ENCODE results near the gene SPTBN2. TPM values are rescaled to one million over a fixed set of nuclear protein-coding genes. Genes with fewer than 3 reads are reported as not detected.

The SPTBN2 gene
- total and polyA plus RNA-seq, 2 donors (not counting 3 experiments of a cell fraction or from before 2014, with no cell fraction given), result 3.8 to 19.8 TPM

DNA sequence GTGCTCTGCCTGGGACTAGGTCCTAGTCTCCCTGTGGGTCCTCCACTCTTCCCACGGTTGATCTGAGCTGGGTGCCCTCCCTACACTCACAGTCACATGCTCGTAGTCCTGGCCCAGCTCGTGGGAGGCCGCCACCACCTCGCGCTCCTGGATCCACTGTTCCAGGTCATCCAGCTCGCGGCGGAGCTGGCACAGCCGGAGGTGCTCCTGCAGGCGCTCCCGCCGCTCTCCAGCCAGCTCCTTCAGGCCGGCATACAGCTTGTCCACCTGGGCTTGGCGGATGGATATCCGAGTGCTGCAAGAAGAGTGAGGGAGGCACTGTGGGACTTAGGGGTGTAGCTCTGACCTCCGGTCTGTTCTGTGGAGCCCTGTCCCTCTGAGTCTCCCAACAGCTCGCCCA, 36.6 kb downstream of the SPTBN2 start:
- Histone ChIP-seq H3K4me1 (ENCODE audit: control insufficient read depth, extremely low read depth, insufficient read depth, low read length) (no peaks in the 10 kb centered on the region), H3K36me3 (ENCODE audit: control insufficient read depth in 2 of 2, extremely low read depth in 1 of 2, insufficient read depth in 2 of 2, low read length in 2 of 2) (no peaks in the 10 kb centered on the region), H3K4me2 (ENCODE audit: insufficient read depth, low read length) (no peak overlapping the region), H3K27ac (ENCODE audit: insufficient read depth, low read depth, low read length) (no peak overlapping the region), H3K9ac (replicated peaks; ENCODE audit: extremely low read depth, insufficient read depth, low read length) (no peak overlapping the region), H4K20me1 (replicated peaks; ENCODE audit: control insufficient read depth, extremely low read depth, insufficient read depth, low read length) (no peaks in the 10 kb centered on the region), H3K9me1 (replicated peaks; ENCODE audit: control insufficient read depth, extremely low read depth, insufficient read depth, low read length) (no peaks in the 10 kb centered on the region), H2AFZ (ENCODE audit: low read depth, low read length) (no peak overlapping the region), H3K4me3 (replicated peaks in 1 of 3; ENCODE audit: insufficient read depth in 1 of 3, low read depth in 1 of 3, low read length in 3 of 3) (no peak overlapping the region), H3K79me2 (ENCODE audit: control insufficient read depth, insufficient read depth, low read length) (no peaks in the 10 kb centered on the region), H3K27me3 (ENCODE audit: control insufficient read depth in 2 of 2, insufficient read depth in 2 of 2, low read length in 2 of 2) (no peaks in the 10 kb centered on the region), H3K9me3 (replicated peaks; ENCODE audit: control insufficient read depth, insufficient read depth, low read length) (no peaks in the 10 kb centered on the region)
- ChIA-PET CTCF (interaction anchor here (0.7 to 2.8 kb wide), 3 partner anchors 141 to 284 kb away, joined by 3 to 26 read pairs (median 10); no protein-coding TSS in a partner anchor), POLR2A (no interaction called here)
- BruUV-seq (replicated peaks), result no TSS peak
- TF ChIP-seq FOS (IDR thresholded peaks at IDR 0.05; ENCODE audit: borderline replicate concordance, insufficient read depth, low read length) (no peak), MYC (IDR thresholded peaks at IDR 0.05; ENCODE audit: low read depth, low read length) (no peak), JUN (IDR thresholded peaks at IDR 0.05; ENCODE audit: borderline replicate concordance, insufficient read depth, insufficient read length, low read depth) (no peak)
- TF ChIP-seq, protein P1, sequence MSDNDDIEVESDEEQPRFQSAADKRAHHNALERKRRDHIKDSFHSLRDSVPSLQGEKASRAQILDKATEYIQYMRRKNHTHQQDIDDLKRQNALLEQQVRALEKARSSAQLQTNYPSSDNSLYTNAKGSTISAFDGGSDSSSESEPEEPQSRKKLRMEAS (IDR thresholded peaks at IDR 0.05; ENCODE audit: insufficient read depth, insufficient read length), result no peak
- intact Hi-C loops (cut with micrococcal nuclease) (loop anchor here (5.0 kb wide), 1 partner anchor 55 kb away; no protein-coding TSS in a partner anchor), dilution Hi-C loops (cut with MboI; ENCODE audit: extremely low pct_ligation_motif_present, low sequenced_read_pairs) (no loop called here)
- FAIRE-seq, result no peak
- DNase-seq (ENCODE audit: low read depth, low spot score), result no peak

DNA sequence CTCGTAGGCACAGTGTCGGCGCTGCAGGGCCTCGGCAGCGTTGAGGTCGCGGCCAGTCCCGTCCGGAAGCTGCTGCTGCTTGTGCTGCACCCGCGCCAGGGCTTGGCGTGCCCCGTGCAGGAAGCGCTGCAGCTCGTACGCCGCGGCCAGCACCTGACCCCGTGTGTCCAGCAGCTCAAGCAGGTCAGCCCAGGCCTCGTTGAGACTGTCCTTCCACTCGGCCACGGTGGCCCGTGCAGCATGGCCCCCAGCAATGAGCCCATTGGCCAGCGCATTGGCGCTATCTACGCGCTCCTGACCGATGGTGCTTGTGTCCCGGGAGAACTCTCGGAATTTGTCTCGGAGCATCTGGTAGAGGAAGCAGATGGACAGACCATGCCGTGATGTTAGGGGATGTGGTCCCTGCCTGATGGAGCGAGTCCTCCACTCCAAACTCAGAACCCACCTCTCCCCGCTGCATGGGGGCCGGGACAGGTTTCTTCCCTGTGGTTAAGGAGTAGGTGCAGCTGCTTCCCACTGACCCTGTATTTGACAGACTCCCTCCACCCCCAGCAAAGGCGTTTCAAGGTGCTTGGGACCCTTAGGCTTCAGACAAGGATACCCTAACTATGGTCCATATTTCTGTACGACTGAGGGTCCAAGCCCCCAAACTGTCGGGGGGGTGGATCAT, 37.6 kb downstream of the SPTBN2 start:
- Histone ChIP-seq H3K9ac (replicated peaks; ENCODE audit: extremely low read depth, insufficient read depth, low read length) (no peak overlapping the region), H3K27ac (ENCODE audit: insufficient read depth, low read depth, low read length) (no peak overlapping the region), H4K20me1 (replicated peaks; ENCODE audit: control insufficient read depth, extremely low read depth, insufficient read depth, low read length) (no peaks in the 10 kb centered on the region), H2AFZ (ENCODE audit: low read depth, low read length) (no peak overlapping the region), H3K36me3 (ENCODE audit: control insufficient read depth in 2 of 2, extremely low read depth in 1 of 2, insufficient read depth in 2 of 2, low read length in 2 of 2) (no peaks in the 10 kb centered on the region), H3K9me1 (replicated peaks; ENCODE audit: control insufficient read depth, extremely low read depth, insufficient read depth, low read length) (no peaks in the 10 kb centered on the region), H3K79me2 (ENCODE audit: control insufficient read depth, insufficient read depth, low read length) (no peaks in the 10 kb centered on the region), H3K4me1 (ENCODE audit: control insufficient read depth, extremely low read depth, insufficient read depth, low read length) (no peaks in the 10 kb centered on the region), H3K4me3 (replicated peaks in 1 of 3; ENCODE audit: insufficient read depth in 1 of 3, low read depth in 1 of 3, low read length in 3 of 3) (no peak overlapping the region), H3K9me3 (replicated peaks; ENCODE audit: control insufficient read depth, insufficient read depth, low read length) (no peaks in the 10 kb centered on the region), H3K27me3 (ENCODE audit: control insufficient read depth in 2 of 2, insufficient read depth in 2 of 2, low read length in 2 of 2) (no peaks in the 10 kb centered on the region), H3K4me2 (ENCODE audit: insufficient read depth, low read length) (no peak overlapping the region)
- dilution Hi-C loops (cut with MboI; ENCODE audit: extremely low pct_ligation_motif_present, low sequenced_read_pairs) (no loop called here), intact Hi-C loops (cut with micrococcal nuclease) (loop anchor here (5.0 kb wide), 1 partner anchor 56 kb away; no protein-coding TSS in a partner anchor)
- CTCF ChIA-PET, result interaction anchor here (1.2 to 2.4 kb wide), 2 partner anchors 13 to 285 kb away, joined by 5 to 10 read pairs; no protein-coding TSS in a partner anchor
- TF ChIP-seq FOS (IDR thresholded peaks at IDR 0.05; ENCODE audit: borderline replicate concordance, insufficient read depth, low read length), result no peak
- TF ChIP-seq POLR2A (IDR thresholded peaks at IDR 0.05; ENCODE audit: low read depth, low read length), result no peak
- TF ChIP-seq, protein P1 (IDR thresholded peaks at IDR 0.05; ENCODE audit: insufficient read depth, insufficient read length), result no peak
- TF ChIP-seq, protein P2, sequence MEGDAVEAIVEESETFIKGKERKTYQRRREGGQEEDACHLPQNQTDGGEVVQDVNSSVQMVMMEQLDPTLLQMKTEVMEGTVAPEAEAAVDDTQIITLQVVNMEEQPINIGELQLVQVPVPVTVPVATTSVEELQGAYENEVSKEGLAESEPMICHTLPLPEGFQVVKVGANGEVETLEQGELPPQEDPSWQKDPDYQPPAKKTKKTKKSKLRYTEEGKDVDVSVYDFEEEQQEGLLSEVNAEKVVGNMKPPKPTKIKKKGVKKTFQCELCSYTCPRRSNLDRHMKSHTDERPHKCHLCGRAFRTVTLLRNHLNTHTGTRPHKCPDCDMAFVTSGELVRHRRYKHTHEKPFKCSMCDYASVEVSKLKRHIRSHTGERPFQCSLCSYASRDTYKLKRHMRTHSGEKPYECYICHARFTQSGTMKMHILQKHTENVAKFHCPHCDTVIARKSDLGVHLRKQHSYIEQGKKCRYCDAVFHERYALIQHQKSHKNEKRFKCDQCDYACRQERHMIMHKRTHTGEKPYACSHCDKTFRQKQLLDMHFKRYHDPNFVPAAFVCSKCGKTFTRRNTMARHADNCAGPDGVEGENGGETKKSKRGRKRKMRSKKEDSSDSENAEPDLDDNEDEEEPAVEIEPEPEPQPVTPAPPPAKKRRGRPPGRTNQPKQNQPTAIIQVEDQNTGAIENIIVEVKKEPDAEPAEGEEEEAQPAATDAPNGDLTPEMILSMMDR (IDR thresholded peaks at IDR 0.05; ENCODE audit: extremely low read depth in 1 of 2, insufficient read depth in 1 of 2, low read depth in 1 of 2, low read length in 2 of 2), result no peak
- no peak for TF ChIP-seq GATA2 (IDR thresholded peaks at IDR 0.05; ENCODE audit: insufficient read depth, insufficient read length, low read depth, low read length)
- no peak for TF ChIP-seq JUN (IDR thresholded peaks at IDR 0.05; ENCODE audit: borderline replicate concordance, insufficient read depth, insufficient read length, low read depth)
- TF ChIP-seq MYC (IDR thresholded peaks at IDR 0.05; ENCODE audit: low read depth, low read length), result no peak
- no peak for TF ChIP-seq EZH2 (IDR thresholded peaks at IDR 0.05; ENCODE audit: borderline replicate concordance, low read depth, low read length, severe bottlenecking)
- no peak for TF ChIP-seq POLR2AphosphoS5 (IDR thresholded peaks at IDR 0.05; ENCODE audit: insufficient read depth, low read depth, low read length)
- no TSS peak for BruUV-seq (replicated peaks)
- FAIRE-seq, result no peak
- POLR2A ChIA-PET, result no interaction called here
- no peak for DNase-seq (ENCODE audit: low read depth, low spot score)

Measured in endothelial cell of umbilical vein (primary cell).